PC-9 (cell line): Measurements from ENCODE around the gene TAF11L12.

Experiments
- EZH2 ChIP-seq: fragments of 200-600 bp; sonication (generic); IDR thresholded peaks from 2 replicates; pipeline ENCODE4 v1.8.0; 2017; ENCODE audit warnings: antibody characterized with exemption, low read depth
- TF ChIP-seq, protein P1 (sequence below): fragments of 200-600 bp; sonication (generic); conservative IDR thresholded peaks from 2 replicates; pipeline ENCODE4 v1.6.1; 2017; ENCODE audit warnings: mixed run types, antibody characterized with exemption, mild to moderate bottlenecking, moderate library complexity

DNA sequence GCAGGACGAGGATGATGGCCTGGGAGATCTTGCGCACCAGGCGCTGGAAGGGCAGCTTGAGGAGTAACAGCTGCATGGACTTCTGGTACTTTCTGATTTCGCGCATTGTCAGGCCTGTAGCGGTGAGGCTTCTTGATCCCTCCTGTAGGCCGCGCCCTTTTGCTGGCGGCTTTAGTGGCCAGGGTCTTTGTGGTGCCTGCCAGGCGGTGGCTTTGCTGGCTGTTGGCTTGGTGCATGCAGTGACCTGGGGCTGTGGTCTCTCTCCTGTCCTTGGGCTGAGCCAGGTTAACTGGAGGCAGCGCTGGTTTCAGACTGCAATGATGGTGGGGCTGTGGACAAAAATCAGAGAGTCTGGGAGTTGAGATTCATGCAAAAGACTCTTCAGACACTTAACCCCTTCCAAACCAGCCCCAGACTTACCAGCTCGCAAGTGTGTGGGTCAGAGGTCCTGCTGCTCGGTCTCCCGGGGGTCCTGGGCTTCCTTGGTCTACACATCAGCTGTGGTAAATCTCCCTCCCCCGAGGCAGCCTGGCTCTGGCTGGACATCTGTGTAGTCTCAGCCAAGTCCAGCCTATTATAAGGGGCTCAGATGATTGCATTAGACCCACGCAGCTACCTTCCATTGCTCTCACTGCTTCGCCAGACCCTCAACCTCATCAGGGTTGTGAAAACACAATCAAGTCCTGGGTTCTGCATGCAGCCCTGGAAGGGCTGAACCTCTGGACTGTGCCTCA is 4.8 kb downstream of the TAF11L12 start:
- TF ChIP-seq EZH2, result no peak
- TF ChIP-seq, protein P1, sequence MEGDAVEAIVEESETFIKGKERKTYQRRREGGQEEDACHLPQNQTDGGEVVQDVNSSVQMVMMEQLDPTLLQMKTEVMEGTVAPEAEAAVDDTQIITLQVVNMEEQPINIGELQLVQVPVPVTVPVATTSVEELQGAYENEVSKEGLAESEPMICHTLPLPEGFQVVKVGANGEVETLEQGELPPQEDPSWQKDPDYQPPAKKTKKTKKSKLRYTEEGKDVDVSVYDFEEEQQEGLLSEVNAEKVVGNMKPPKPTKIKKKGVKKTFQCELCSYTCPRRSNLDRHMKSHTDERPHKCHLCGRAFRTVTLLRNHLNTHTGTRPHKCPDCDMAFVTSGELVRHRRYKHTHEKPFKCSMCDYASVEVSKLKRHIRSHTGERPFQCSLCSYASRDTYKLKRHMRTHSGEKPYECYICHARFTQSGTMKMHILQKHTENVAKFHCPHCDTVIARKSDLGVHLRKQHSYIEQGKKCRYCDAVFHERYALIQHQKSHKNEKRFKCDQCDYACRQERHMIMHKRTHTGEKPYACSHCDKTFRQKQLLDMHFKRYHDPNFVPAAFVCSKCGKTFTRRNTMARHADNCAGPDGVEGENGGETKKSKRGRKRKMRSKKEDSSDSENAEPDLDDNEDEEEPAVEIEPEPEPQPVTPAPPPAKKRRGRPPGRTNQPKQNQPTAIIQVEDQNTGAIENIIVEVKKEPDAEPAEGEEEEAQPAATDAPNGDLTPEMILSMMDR, result no peak
